ENCODE results near the gene RANBP9.

GRCh38 chr6:13613029-13613594 is 98.5 kb downstream of the RANBP9 start:
- no peak for TF ChIP-seq POLR2A (IDR thresholded peaks at IDR 0.05; ENCODE audit: low read depth)
- no peak for TF ChIP-seq EP300 (IDR thresholded peaks at IDR 0.05)
- no peak for TF ChIP-seq CTCF (IDR thresholded peaks at IDR 0.05)
- no peak for TF ChIP-seq POLR2AphosphoS5 (IDR thresholded peaks at IDR 0.05)

Measured in esophagus muscularis mucosa (tissue), 4 donors.